Erythroblast (primary cell): ENCODE data around the gene CERS6.

Experiments
- GATA1 ChIP-seq: IDR thresholded peaks from 2 replicates; pipeline ENCODE4 v1.6.1; 2011; ENCODE audit warnings: low read depth, mild to moderate bottlenecking, control low read depth, low read length, moderate library complexity
- POLR2A ChIP-seq: IDR thresholded peaks from 2 replicates; pipeline ENCODE4 v1.6.1; 2011; ENCODE audit warnings: mild to moderate bottlenecking, low read length

- TF ChIP-seq POLR2A, result no peak
- no peak for TF ChIP-seq GATA1
Measured at GRCh38 chr2:168694866-168695265, 238.8 kb downstream of the CERS6 start.
